Measurements from ENCODE around the gene PRKG1. TPM values are rescaled to one million over a fixed set of nuclear protein-coding genes. Genes with fewer than 3 reads are reported as not detected.

Gene PRKG1
- total and polyA plus RNA-seq, 2 donors (not counting 1 experiment from before 2014, with no cell fraction given): not detected

- intact Hi-C loops (cut with micrococcal nuclease): no loop called here
- Histone ChIP-seq H3K4me2 (replicated peaks; ENCODE audit: low read depth, low read length, poor library complexity, severe bottlenecking) (no peak overlapping the region), H3K27ac (ENCODE audit: low read length in 2 of 2) (no peak overlapping the region), H3K4me1 (ENCODE audit: control insufficient read depth in 2 of 2, insufficient read depth in 2 of 2, low read length in 2 of 2) (no peaks in the 10 kb centered on the region), H3K9ac (ENCODE audit: low read length) (no peak overlapping the region), H3K36me3 (replicated peaks in 1 of 2; ENCODE audit: control extremely low read depth in 1 of 2, control insufficient read depth in 1 of 2, extremely low read depth in 1 of 2, insufficient read depth in 2 of 2, low read length in 1 of 2) (no peaks in the 10 kb centered on the region), H3K79me2 (ENCODE audit: control insufficient read depth, insufficient read depth, low read length) (no peaks in the 10 kb centered on the region), H2AFZ (ENCODE audit: insufficient read depth, low read depth, low read length, poor library complexity, severe bottlenecking) (no peak overlapping the region), H3K9me3 (ENCODE audit: control extremely low read depth in 1 of 3, control insufficient read depth in 2 of 3, insufficient read depth in 1 of 3, low read length in 2 of 3) (no peaks in the 10 kb centered on the region), H3K4me3 (ENCODE audit: control extremely low read depth in 1 of 5, extremely low read depth in 1 of 5, insufficient read depth in 1 of 5, low read depth in 2 of 5, low read length in 4 of 5) (no peak overlapping the region), H3K27me3 (replicated peaks in 1 of 4; ENCODE audit: control extremely low read depth in 1 of 4, control insufficient read depth in 3 of 4, insufficient read depth in 4 of 4, low read length in 3 of 4) (no peaks in the 10 kb centered on the region), H4K20me1 (ENCODE audit: control insufficient read depth, insufficient read depth, low read length, poor library complexity, severe bottlenecking) (no peaks in the 10 kb centered on the region)
- H3K9me3 Mint-ChIP-seq (ENCODE audit: insufficient read depth): no peaks in the 10 kb centered on the region
- H3K27ac Mint-ChIP-seq: no peak overlapping the region
- no peaks in the 10 kb centered on the region for H3K4me1 Mint-ChIP-seq
- TF ChIP-seq, protein P1, sequence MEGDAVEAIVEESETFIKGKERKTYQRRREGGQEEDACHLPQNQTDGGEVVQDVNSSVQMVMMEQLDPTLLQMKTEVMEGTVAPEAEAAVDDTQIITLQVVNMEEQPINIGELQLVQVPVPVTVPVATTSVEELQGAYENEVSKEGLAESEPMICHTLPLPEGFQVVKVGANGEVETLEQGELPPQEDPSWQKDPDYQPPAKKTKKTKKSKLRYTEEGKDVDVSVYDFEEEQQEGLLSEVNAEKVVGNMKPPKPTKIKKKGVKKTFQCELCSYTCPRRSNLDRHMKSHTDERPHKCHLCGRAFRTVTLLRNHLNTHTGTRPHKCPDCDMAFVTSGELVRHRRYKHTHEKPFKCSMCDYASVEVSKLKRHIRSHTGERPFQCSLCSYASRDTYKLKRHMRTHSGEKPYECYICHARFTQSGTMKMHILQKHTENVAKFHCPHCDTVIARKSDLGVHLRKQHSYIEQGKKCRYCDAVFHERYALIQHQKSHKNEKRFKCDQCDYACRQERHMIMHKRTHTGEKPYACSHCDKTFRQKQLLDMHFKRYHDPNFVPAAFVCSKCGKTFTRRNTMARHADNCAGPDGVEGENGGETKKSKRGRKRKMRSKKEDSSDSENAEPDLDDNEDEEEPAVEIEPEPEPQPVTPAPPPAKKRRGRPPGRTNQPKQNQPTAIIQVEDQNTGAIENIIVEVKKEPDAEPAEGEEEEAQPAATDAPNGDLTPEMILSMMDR (IDR thresholded peaks at IDR 0.05): no peak
- TF ChIP-seq EZH2 (IDR thresholded peaks at IDR 0.05; ENCODE audit: borderline replicate concordance, insufficient read depth, low read depth, low read length, poor library complexity, severe bottlenecking): no peak
- 92% methylated on average over 4 of the region's 7 CpGs for WGBS (ENCODE audit: insufficient coverage)
- ChIA-PET CTCF (no interaction called here), POLR2A (no interaction called here)
- no peak overlapping the region for H3K4me3 Mint-ChIP-seq
- DNase-seq (no peak), ATAC-seq (ENCODE audit: low read depth) (no peak)
- H3K27me3 Mint-ChIP-seq: no peaks in the 10 kb centered on the region
These were observed 183.4 kb downstream of the PRKG1 start for GRCh38 chr10:51257511-51258248.

DNA sequence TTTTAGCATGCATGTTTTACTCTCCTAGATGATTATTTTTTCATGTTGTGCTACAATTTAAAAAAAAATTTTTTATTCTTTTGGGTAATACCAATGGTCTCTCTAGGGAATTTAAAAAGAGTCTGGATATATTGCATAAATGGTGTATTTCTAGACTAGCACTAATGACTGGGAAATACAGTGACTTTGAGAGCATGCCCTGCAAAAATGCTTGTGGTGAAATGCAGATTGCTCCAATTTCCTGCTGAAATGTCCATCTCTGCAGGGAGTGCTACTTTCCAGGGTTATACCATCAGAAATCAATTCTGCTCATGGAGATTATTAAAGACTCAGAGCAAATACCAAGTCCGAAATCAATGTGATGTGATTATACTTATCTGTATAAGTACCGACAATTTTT lies 186.1 kb downstream of the PRKG1 start:
- intact Hi-C loops (cut with micrococcal nuclease): no loop called here
- Histone ChIP-seq H3K79me2 (ENCODE audit: control insufficient read depth, insufficient read depth, low read length) (no peaks in the 10 kb centered on the region), H3K27ac (ENCODE audit: low read length in 2 of 2) (no peak overlapping the region), H3K27me3 (replicated peaks in 1 of 4; ENCODE audit: control extremely low read depth in 1 of 4, control insufficient read depth in 3 of 4, insufficient read depth in 4 of 4, low read length in 3 of 4) (no peaks in the 10 kb centered on the region), H3K4me3 (ENCODE audit: control extremely low read depth in 1 of 5, extremely low read depth in 1 of 5, insufficient read depth in 1 of 5, low read depth in 2 of 5, low read length in 4 of 5) (no peak overlapping the region), H3K4me1 (ENCODE audit: control insufficient read depth in 2 of 2, insufficient read depth in 2 of 2, low read length in 2 of 2) (no peaks in the 10 kb centered on the region), H2AFZ (ENCODE audit: insufficient read depth, low read depth, low read length, poor library complexity, severe bottlenecking) (no peak overlapping the region), H3K9ac (ENCODE audit: low read length) (no peak overlapping the region), H3K4me2 (replicated peaks; ENCODE audit: low read depth, low read length, poor library complexity, severe bottlenecking) (no peak overlapping the region), H3K36me3 (replicated peaks in 1 of 2; ENCODE audit: control extremely low read depth in 1 of 2, control insufficient read depth in 1 of 2, extremely low read depth in 1 of 2, insufficient read depth in 2 of 2, low read length in 1 of 2) (no peaks in the 10 kb centered on the region), H4K20me1 (ENCODE audit: control insufficient read depth, insufficient read depth, low read length, poor library complexity, severe bottlenecking) (no peaks in the 10 kb centered on the region), H3K9me3 (ENCODE audit: control extremely low read depth in 1 of 3, control insufficient read depth in 2 of 3, insufficient read depth in 1 of 3, low read length in 2 of 3) (no peaks in the 10 kb centered on the region)
- WGBS (ENCODE audit: insufficient coverage): no CpG with 5 or more reads among the region's 2 CpGs
- no peaks in the 10 kb centered on the region for H3K27me3 Mint-ChIP-seq
- ATAC-seq (ENCODE audit: low read depth) (no peak), DNase-seq (no peak)
- TF ChIP-seq, protein P1 (IDR thresholded peaks at IDR 0.05): no peak
- TF ChIP-seq EZH2 (IDR thresholded peaks at IDR 0.05; ENCODE audit: borderline replicate concordance, insufficient read depth, low read depth, low read length, poor library complexity, severe bottlenecking): no peak
- H3K4me3 Mint-ChIP-seq: no peak overlapping the region
- no peaks in the 10 kb centered on the region for H3K4me1 Mint-ChIP-seq
- no peak overlapping the region for H3K27ac Mint-ChIP-seq
- POLR2A ChIA-PET: no interaction called here
- CTCF ChIA-PET: no interaction called here
- no peaks in the 10 kb centered on the region for H3K9me3 Mint-ChIP-seq (ENCODE audit: insufficient read depth)

Data from B cell (primary cell).